HG02763 (cell line): ENCODE results near the gene COX19.

Experiments used
- ATAC-seq: cut with Tn5 transposase; IDR thresholded peaks from one replicate; pipeline ENCODE4 v1.9.1; 2021; ENCODE audit warnings: mild to moderate bottlenecking, moderate library complexity; ENCODE audit not compliant: unreplicated experiment

The COX19 gene

DNA sequence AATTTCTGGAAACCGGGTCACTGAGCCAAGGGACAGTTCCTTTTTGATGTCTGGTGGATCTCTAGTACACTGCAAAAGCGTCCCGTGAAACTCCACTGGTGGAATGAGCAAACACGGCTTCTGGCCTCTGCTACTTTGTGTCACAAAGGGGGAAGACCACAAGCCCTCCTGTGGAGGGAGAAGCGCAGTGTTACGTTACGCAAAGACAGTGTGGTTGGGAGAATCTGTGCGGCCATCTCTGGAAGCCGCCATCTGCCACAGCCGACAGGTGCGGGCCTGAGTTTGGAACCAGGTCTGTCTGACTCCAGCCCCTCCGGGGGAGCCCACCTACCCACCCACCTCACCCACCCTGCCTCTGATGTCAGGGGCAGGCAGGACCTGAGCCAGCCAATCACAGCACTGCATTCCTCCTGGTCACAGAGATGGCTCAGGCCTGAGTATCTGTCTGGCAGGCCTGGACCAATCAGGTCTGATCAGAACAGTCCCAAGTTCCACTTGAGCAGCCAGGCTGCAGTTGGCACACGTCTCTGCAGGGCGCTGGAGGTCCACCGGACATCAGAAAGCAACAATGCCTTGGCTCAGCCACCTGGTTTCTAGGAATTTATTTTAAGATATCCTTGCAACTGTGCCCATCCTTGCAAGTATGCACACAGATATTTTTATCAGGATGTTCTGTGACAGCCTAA, 4.7 kb upstream of the COX19 start:
- no peak for ATAC-seq

DNA sequence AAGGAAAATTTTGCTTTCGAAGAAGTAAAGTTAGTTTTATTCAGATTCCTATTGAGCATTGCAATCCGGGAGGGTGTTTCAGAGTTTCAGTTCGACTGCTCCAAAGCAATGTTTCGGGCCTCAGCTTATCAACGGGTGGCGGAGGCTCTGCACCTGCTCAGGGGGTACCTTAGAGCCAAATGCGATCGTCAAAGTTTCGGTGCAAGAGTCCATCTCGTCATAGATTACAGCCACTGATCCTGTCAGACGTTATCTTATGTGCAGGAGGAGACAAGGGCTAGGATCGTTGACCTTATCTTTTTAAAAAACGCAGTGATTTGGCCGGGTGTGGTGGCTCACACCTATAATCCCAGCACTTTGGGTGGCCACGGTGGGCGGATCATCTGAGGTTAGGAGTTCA, 3.8 kb upstream of the COX19 start:
- ATAC-seq, result no peak

DNA sequence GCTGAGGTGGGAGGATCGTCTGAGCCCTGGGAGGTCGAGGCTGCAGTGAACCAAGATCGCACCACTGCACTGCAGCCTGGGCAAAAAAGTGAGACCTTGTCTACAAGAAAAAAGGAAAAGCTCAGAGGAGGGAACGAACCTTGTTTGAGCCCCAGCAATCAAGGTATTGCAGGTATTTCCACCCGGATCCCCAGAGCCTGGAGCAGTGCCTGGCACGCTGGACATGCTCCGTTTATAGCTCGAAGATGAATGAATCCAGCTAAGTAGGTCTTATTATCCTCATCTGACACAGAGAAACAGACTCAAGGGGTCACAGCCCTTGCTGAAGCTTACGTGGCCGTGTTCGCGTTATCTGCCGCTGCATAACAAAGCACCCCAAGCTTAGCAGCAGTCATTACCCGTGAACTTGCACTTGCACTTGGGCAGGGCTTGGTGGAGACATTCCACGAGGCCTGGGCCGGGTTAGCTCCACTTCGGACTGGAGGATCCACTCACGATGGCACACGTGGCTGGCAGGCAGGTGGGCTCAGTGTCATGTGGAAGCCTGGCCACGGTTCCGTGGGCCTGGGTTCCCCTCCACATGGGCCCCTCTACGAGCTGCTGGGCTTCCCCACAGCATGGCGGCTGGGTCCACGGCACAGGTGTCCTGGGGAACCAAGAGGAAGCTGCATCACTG, 3.2 kb upstream of the COX19 start:
- no peak for ATAC-seq

DNA sequence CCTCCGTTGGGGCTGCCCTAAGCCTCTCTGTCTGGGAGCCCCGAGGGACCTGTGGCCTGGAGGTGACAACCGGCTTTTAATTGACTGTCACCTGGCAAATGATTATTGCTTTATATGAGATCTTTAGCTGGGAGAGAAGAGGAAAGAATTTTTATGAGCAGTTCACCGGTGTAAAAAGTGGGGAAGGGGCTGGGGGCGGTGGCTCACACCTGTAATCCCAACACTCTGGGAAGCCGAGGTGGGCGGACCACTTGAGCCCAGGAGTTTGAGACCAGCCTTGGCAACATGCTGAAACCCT, 2.6 kb upstream of the COX19 start:
- no peak for ATAC-seq

DNA sequence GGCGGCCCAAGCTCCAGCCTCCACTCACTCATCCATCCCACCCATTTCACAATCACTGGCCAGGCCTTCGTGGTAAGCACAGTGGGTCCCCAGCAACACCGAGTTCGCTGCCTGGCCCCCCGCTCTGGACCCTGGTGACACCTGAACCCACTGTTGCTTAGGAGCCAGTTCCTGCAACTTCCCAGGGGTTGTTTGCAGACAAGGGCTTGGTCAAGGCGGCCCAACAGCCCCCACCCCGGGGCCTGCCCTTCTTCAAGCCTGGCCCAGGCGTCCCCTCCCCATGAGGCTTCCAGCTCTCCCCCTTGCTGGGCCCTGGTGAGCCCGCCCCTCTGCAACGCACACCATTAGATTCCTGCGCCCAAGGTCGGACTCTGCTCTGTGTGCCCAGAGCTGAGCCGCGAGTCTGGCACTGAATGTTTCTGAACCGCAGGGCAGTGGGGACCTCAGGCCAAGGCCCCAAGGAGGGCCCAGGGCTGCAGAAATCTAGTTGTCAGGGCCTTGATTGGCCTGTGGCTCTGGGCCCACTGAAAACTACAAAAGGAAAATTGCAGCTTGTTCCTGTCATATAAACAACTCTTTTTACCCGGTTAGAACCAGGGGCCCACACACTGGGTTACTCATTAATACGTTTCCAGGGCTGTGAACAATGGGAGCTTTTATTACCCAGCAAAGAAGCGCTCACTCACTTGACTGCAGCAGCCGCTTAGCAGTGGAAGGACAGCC, 2.1 kb upstream of the COX19 start:
- no peak for ATAC-seq

DNA sequence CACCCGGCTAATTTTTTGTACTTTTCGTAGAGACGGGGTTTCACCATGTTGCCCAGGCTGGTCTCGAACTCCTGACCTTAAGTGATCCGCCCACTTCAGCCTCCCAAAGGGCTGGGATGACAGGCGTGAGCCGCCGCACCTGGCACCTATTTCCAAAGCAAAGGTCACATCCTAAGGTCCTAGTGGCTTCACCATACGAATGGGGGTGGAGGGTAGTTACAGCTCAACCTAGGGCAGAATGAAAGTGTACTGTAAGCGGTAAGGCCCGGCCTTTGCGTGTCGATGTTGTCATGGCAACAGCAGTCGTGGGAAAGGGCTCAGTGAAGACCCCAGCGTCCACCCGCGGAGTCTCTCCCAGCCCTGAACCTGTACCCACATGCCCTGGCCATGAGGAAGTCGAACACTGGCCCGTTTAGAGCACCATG, 1.6 kb upstream of the COX19 start:
- no peak for ATAC-seq

DNA sequence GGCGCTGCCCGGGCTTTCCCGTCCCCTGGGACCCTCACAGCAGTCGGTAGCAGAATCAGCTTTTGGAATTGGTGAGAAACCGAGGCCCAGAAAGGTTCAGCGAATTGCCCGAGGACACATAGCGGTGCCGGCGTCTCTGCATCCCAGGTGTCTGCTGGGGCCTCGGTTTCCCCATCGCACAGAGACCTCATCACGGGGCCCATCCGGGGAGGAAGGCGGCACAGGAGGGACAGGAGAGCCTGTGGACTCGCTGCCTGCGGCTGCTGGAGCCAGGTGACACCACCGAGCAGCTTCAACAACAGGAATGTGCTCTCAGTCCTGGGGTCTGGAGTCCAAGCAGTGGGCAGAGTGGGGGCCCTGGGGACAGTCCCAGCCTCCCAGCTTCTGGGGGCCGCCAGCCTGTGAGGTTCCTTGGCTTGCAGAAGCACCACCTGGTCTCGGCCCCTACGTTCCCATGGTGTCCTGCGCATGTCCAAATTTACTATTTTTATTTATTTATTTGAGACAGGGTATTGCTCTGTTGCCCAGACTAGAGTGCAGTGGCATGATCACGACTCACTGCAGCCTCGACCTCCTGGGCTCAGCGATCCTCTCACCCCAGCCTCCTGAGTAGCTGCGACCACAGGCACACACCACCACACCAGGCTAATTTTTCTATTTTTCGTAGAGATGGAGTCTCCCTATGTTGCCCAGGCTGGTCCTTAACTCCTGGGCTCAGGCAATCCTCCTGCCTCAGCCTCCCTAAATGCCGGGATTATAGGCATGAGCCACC, 539 bp upstream of the COX19 start:
- ATAC-seq, result no peak

DNA sequence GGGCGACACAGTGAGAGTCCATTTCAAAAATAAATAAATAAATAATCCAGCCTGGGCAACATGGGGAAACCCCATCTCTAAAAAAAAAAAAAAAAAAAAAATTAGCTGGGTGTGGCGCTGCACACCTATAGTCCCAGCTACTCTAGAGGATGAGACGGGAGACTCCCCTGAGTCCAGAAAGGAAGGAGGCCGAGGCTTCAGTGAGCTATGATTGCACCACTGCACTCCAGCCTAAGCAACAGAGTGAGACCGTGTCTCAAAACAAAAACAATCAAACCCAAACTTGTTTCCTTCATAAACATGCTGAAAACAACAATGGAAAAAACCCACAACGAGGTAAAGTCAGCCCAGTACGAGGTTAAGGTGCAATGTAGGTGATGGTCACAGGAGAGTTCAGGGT, 1.2 kb downstream of the COX19 start:
- no peak for ATAC-seq

DNA sequence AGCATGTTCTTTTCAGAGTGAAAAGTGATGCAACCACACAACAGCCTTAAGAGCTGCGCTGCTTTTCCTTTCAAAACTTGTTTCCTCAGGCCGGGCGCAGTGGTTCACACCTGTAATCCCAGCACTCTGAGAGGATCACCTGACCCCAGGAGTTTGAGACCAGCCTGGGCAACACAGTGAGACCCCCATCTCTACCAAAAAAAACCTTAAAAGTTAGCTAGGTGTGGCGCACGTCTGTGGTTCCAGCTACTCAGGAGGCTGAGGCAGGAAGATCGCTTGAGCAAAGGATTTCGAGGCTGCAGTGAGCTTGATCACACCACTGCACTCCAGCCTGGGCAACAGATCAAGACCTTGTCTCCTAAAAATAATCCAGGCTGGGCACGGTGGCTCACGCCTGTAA, 2.0 kb downstream of the COX19 start:
- no peak for ATAC-seq

DNA sequence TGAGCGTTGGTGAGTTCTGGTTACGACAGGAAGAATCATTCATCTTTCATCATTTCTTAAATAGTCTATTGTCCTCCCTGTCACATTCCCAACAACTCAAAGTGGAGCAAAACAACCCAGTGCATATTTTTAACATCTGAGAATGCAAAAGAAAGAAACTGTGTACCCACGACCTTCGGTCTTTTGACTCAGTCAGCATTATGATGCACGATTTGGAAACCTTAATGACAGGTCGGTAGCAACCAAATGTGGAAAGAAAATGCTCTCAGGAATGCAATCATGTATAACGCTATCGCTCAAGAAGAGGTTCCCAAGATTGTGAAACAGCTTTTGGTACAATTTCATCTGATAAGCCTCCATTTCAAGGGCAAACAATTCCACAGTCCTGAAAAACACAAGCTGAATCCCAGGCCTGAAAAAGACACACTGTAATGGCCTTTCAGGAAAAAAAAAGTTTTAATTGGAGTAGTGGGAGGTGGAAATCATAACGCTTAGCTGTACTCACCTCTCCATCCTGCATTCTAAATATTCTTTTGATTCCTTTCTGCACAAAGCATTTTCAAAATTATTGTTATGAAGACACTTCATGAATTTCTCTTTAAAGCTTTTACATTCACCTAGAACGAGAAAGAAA, 2.6 kb downstream of the COX19 start:
- ATAC-seq, result no peak

DNA sequence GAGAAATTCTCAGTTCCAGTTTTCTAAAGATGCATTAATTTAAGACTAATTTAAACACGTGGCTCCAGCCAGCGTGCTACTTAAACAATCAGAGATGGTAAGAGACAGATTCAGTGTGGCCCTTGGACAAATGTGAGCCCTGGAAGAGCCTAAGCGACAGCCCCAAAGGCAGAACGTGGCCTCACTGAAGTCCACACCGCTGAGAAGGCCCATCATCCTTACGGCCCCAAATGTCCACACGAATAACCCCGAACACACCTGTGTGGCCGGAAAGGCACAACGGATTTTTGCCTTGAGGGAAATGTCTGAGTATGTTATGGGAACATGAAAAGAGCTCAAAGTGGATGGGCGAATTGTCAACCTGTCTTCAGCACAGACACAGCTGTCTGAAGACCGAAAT, 3.2 kb downstream of the COX19 start:
- no peak for ATAC-seq

DNA sequence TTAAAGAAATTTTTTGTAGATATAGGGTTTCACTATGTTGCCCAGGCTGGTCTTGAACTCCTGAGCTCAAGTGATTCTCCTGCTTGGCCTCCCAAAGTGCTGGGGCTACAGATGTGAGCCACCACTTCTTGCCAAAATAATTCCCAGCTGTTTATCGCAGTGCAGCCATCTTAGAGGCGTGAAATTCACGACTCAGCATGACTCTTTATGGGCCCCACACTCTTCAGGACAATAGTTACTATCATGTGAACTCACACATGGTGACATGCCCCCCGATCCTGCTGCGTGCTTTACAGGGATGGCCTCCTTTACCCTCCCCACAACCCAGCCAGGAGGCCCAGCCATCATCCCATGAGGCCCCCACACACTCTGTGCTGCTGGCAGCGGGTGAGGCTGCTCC, 4.6 kb downstream of the COX19 start:
- ATAC-seq, result no peak

DNA sequence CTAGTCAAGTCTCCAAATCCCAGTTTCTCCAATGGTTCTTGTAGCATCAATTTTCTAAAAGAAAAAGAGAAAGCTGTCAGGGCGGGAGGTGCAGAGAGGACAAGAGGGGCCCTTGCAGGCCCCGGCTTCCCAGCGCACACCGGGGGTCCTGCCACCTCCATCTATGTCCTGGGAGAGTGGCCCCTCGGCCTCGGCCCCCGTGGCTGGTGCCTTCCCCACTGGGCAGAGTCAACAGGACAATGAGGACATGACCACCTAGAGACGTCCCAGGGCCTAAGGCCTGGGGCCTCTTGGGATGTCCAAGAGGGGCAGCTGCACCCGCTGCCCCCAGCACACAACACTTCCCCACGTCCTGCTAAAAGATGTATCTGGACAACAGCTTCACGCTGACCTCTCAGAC, 5.9 kb downstream of the COX19 start:
- ATAC-seq, result no peak

DNA sequence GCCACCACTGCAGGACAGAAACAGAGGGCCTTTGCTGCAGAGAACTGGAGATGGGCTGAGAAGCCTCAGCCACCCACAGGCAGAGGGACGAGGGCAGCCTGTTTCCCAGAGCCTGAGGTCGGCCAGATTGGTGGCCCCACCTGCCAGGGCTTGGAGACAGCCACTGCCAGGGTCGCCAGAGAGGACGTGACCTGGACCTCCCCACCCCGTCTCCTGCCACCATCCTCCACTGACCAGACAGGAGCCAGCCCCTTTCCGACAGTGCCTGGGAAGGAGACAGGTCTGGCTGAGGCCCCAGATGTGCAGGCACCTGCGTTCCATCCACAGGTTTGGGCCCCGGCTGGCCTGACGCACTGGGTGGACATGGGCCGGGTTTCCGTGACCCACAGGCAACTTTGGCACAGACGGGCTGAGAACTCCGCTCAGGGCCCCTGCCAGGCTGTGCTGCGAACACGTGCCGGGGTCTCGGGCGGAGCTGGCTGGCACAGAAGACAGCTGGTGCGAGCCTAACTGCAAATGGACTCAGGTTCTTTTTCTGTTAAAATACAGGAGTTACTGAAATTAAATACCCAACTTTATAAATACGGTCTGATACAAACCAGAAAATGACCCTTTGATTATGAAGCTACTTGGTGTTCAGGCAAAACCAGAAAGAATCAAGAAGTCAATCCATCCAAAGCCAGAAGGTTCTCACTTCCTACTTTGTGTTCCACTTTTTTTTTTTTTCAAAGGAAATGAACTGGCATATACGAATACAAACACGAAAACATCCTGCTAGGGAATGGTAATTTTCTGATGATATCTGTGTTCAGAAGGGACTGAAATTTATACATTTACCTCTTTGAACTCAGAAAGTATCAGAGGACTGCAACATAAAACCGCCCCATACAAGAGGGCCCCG, 6.9 kb downstream of the COX19 start:
- no peak for ATAC-seq

DNA sequence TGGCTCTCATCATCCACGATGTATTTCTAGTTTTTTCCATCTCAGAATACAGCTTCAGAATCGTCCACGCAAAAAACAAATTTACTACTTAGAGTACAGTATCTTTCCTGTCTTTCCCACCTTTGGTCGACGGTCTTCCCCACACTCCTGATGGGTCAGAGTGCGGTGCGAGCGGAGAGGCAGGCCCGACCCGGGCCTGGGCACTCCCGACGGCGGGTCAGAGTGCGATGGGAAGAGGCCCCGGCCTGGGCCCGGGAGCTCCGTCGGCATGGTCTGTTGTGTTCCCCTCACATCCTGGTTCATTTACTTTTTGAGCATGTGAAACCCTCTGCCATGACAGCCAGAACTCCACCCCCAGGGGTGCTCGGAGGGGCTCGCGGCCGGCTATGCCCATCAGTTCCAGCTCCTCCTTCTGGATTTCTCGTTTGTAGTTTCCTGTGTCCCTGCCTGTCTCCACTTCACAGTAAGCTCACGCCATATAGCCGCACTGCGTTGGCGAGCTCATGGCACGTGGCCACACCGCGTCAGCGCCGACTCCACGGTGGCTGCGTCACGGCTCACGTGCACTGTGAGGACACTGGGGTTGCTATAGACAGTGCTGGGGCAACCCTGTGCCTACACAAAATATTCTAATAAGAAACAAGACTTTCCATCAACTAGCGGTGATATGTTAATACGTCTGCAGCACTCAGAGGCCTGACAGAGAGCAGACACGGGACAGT, 7.8 kb downstream of the COX19 start:
- ATAC-seq, result no peak

DNA sequence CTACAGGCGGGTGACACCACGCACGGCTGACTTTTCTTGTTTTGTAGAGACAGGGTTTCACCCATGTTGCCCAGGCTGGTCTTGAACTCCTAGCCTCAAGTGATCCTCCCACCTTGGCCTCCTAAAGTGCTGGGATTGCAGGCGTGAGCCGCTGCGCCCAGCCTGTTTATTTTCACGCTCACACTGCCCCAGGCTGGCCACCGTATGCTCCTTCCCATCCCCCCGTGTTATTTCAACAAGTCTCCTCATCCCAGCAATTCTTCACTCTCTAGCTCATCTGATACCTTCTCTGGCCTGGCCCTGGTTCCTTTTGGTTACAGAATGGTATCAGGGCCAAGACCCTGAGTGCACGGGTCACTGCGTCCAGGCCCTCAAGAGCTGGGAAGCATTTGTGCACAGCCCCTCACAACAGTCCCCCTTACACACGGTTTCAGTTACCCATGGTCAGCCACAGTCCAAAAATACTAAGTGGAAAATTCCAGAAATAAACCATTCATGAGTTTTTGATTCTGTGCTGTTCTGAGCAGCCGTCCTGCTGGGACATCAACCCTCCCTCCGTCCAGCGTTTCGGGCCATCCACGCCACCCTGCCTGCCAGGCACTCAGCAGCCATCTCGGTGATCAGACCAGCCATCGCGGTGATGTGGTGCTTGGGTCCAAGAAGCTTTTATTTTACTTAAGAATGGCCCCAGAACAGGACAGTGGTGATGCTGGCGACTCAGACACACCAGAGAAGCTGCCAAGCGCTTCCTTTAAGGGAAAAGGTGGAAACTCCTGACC, 8.9 kb downstream of the COX19 start:
- no peak for ATAC-seq

DNA sequence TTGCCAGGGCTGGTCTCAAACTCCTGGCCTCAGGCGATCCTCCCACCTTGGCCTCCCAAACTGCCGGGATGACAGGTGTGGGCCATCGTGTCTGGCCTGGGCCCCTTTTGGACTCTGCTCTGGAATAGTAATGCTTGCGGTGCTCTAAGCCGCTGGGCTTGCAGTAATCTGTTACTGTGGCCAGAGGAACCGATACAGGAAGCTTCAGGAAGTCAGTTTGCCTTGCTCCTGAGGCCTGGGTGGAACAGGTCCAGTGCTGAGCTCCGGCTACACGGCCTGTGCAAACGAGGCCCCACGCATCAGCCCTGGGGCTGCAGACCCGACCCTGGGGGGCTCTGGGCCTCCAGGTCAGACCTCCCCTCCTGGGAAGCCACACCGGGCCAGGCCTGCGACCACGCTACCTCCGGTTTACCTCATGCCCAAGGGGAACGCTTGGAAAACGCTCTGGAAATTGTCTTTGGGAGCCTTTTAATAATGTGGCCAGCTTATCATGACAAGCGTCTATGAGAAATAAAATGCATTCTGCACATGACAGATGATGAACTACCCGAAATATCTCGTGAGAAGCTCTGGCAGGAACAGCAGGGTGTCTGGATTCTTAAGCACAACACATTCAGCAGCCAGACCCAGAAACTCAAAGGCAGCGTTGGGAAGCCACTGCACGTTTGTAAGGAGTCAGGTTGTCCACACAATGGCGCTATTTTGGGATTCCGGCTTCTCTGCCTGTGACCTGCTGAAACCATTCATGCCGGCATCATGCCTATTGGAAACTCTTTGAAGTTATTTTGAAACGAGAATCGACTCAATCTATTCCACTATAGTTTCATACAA, 10.7 kb downstream of the COX19 start:
- no peak for ATAC-seq
